GM12891 (cell line): ENCODE results near the gene GAGE13. TPM values are rescaled to one million over a fixed set of nuclear protein-coding genes. Genes with fewer than 3 reads are reported as not detected.
"Not testable (repeated sequence)": the region's sequence is repeated elsewhere in the genome, so short reads cannot be mapped to it uniquely, and the experiment has no call there.

ENCODE experiments used
- DNase-seq: peaks from one replicate; pipeline ENCODE4 v3.0.0; 2011; ENCODE audit warnings: low spot score; ENCODE audit not compliant: insufficient read length
- FAIRE-seq: peaks from 2 replicates; lab custom pipeline; 2011; peaks lifted over from hg19 to GRCh38; lab: Jason Lieb, UNC
- PAX5 ChIP-seq: IDR thresholded peaks from 2 replicates; pipeline ENCODE4 v1.6.1; 2011; ENCODE audit warnings: low read length, moderate library complexity, mild to moderate bottlenecking; ENCODE audit not compliant: insufficient read depth, severe bottlenecking
- POLR2A ChIP-seq: IDR thresholded peaks from 2 replicates; pipeline ENCODE4 v1.6.1; 2011; ENCODE audit warnings: low read depth, low read length, control low read depth
- POLR2AphosphoS5 ChIP-seq: IDR thresholded peaks from 2 replicates; pipeline ENCODE4 v1.6.1; 2011; ENCODE audit warnings: low read depth, low read length, control low read depth
- POU2F2 ChIP-seq: IDR thresholded peaks from 2 replicates; pipeline ENCODE4 v1.6.1; 2011; ENCODE audit warnings: low read depth, mild to moderate bottlenecking, control low read depth, low read length, moderate library complexity
- SPI1 ChIP-seq: IDR thresholded peaks from 2 replicates; pipeline ENCODE4 v1.6.1; 2011; ENCODE audit warnings: low read depth, low read length, control low read depth
- TAF1 ChIP-seq: IDR thresholded peaks from 2 replicates; pipeline ENCODE4 v1.6.1; 2011; ENCODE audit warnings: low read depth, low read length, control low read depth
- polyA plus RNA-seq: library from polyadenylated mRNA; unstranded; fragments of >200 nt; gene quantifications from one replicate; pipeline ENCODE4 v1.2.1, GENCODE V29; 2012; ENCODE audit warnings: low read depth, missing spikeins, inconsistent platforms; ENCODE audit not compliant: missing spikeins

The GAGE13 gene
- not detected for polyA plus RNA-seq

GRCh38 chrX:49331282-49331681 is at the start of gene GAGE13:
Gene GAGE13, plus strand, starts transcription at chrX:49331582. Its CDS starts 1,156 bp downstream, at chrX:49332738.
- FAIRE-seq, DNase-seq: not testable (repeated sequence)

- FAIRE-seq = no peak
- TF ChIP-seq TAF1 = no peak
- no peak for TF ChIP-seq POLR2AphosphoS5
- no peak for TF ChIP-seq SPI1
- no peak for TF ChIP-seq POLR2A
- no peak for TF ChIP-seq PAX5
- TF ChIP-seq POU2F2 = no peak
- no peak for DNase-seq
Measured at GRCh38 chrX:49282647-49283011, 48.8 kb upstream of the GAGE13 start.

- FAIRE-seq (no peak), DNase-seq (no peak)
- TF ChIP-seq PAX5 (no peak), TAF1 (no peak), POU2F2 (no peak), POLR2AphosphoS5 (no peak)
Measured at GRCh38 chrX:49284212-49284611, 47.2 kb upstream of the GAGE13 start.

GRCh38 chrX:49286136-49286535 is 45.2 kb upstream of the GAGE13 start:
- DNase-seq = no peak
- TF ChIP-seq POLR2AphosphoS5 = no peak
- TF ChIP-seq POLR2A = no peak
- TF ChIP-seq POU2F2 = no peak
- no peak for TF ChIP-seq PAX5
- no peak for TF ChIP-seq SPI1
- FAIRE-seq = no peak

- FAIRE-seq = no peak
- TF ChIP-seq SPI1 (no peak), PAX5 (no peak), POU2F2 (no peak), POLR2AphosphoS5 (no peak), POLR2A (no peak), TAF1 (no peak)
- no peak for DNase-seq
Measured at GRCh38 chrX:49286581-49286980, 44.8 kb upstream of the GAGE13 start.

GRCh38 chrX:49287665-49288064 is 43.7 kb upstream of the GAGE13 start:
- TF ChIP-seq POLR2AphosphoS5 = no peak
- no peak for TF ChIP-seq SPI1
- TF ChIP-seq PAX5 = no peak
- TF ChIP-seq POLR2A = no peak
- no peak for TF ChIP-seq TAF1
- no peak for TF ChIP-seq POU2F2
- DNase-seq = no peak
- no peak for FAIRE-seq

- TF ChIP-seq SPI1 (no peak), PAX5 (no peak), POLR2A (no peak), POU2F2 (no peak), POLR2AphosphoS5 (no peak), TAF1 (no peak)
- FAIRE-seq (no peak), DNase-seq (no peak)
Measured at GRCh38 chrX:49290215-49290614, 41.2 kb upstream of the GAGE13 start.

- TF ChIP-seq POLR2A = no peak
- no peak for TF ChIP-seq TAF1
- TF ChIP-seq SPI1 = no peak
- TF ChIP-seq POLR2AphosphoS5 = no peak
- TF ChIP-seq POU2F2 = no peak
- no peak for TF ChIP-seq PAX5
Measured at GRCh38 chrX:49291615-49292337, 39.6 kb upstream of the GAGE13 start.

GRCh38 chrX:49292400-49293362 is 38.7 kb upstream of the GAGE13 start:
- TF ChIP-seq PAX5 (no peak), SPI1 (no peak), POLR2A (no peak), POLR2AphosphoS5 (no peak), TAF1 (no peak), POU2F2 (no peak)
- FAIRE-seq (no peak), DNase-seq (no peak)

More at GRCh38 chrX:49291615-49292337, 39.6 kb upstream of the GAGE13 start:
- DNase-seq (peak; percentile 25), FAIRE-seq (peak; percentile 48)

GRCh38 chrX:49299293-49299692 is 32.1 kb upstream of the GAGE13 start:
- not testable (repeated sequence) for DNase-seq, FAIRE-seq
